Amygdala (tissue), 56 donors: Measurements from ENCODE around the gene YIPF2.
"Not testable (repeated sequence)": the region's sequence is repeated elsewhere in the genome, so short reads cannot be mapped to it uniquely, and the experiment has no call there.

Experiments used
- DNase-seq, 56 donors: peaks; one replicate each; lab custom pipeline; 2025; lab: John Stamatoyannopoulos, UW

YIPF2 gene

DNA sequence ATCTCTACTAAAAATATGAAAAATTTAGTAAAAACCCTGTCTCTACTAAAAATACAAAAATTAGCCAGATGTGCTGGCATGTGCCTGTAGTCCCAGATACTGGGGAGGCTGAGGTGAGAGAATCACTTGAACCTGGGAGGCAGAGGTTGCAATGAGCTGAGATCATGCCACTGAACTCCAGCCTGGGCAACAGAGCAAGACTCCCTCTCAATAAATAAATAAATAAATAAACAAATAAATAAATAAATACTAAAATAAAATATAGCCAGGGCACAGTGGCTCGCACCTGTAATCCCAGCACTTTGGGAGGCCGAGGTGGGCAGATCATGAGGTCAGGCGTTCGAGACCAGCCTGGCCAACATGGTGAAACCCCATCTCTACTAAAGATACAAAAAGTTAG is 15.0 kb upstream of the YIPF2 start:
- DNase-seq, result not testable (repeated sequence)

DNA sequence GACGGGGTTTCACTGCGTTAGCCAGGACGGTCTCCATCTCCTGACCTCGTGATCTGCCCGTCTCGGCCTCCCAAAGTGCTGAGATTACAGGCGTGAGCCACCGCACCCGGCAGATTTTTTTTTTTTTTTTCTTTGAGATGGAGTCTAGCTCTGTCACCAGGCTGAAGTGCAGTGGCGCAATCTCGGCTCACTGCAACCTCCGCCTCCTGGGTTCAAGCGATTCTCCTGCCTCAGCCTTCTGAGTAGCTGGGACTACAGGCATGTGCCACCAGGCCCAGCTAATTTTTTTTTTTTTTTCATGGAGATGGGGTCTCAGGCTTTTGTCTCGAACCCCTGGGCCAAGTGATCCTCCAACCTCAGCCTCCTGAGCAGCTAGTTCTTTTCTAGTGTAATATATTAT is 13.2 kb upstream of the YIPF2 start:
- not testable (repeated sequence) for DNase-seq

DNA sequence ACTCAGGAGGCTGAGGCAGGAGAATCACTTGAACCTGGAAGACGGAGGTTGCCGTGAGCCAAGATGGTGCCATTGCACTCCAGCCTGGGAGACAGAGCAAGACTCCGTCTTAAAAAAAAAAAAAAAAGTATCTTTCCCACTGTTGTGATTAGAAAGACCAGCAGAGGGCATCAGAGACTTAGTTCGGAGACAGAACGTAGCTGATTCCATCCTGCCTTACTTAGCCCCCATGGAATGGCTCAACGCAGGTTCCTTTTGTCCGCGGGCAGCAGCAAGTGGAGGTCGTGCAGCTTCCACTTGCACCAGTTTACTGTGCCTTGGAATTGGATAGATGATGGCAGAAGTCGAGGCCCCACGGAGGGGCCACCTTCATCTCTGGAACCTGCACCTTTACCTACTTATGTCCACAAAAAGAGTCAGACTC is 8.2 kb upstream of the YIPF2 start:
- DNase-seq, result peak in 16 of 56 donors; percentile 5 to 51 (median 14)

DNA sequence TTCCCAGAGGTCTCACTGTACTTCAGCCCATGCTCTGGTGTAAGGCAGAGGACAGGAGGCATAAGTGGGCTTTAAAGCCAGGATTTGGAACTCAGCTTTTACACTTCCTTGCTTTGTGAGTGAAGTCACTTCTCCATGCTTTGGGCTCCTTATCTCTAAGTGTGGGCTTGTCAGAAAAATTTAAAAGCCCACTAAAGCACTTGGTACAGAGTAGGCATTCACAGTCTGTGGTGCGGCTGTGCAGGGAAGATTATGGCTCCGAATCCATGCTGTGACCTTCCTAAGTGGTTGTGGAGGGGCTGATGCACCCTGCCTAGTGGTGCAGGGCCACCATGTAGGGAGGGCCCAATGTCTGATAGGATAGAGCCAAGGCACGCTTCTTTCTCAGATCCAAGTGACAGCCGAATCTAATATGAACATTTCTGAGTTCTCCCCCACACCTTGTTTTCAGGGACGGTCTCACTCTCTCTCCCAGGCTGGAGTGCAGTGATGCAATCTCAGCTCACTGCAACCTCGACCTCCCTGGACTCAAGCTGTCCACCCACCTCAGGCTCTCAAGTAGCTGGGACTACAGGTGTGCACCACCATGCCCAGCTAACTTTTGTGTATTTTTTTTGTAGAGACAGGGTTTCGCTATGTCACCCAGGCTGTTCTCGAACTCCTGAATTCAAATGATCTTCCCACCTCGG is 7.1 kb upstream of the YIPF2 start:
- no peak for DNase-seq

DNA sequence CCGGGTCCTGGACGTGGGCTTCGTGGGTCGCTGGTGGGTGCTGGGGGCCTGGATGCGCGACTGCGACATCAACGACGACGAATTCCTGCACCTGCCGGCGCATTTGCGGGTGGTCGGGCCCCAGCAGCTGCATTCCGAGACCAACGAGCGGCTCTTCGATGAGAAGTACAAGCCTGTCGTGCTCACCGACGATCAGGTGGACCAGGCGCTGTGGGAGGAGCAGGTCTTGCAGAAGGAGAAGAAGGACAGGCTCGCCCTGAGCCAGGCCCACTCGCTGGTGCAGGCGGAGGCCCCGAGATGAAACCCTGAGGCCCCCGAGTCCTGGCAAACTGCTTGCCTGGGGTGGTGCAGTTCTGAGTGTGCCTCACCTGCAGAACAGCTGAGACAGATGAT is 959 bp upstream of the YIPF2 start:
- DNase-seq, result peak in 1 of 56 donors; percentile 20

DNA sequence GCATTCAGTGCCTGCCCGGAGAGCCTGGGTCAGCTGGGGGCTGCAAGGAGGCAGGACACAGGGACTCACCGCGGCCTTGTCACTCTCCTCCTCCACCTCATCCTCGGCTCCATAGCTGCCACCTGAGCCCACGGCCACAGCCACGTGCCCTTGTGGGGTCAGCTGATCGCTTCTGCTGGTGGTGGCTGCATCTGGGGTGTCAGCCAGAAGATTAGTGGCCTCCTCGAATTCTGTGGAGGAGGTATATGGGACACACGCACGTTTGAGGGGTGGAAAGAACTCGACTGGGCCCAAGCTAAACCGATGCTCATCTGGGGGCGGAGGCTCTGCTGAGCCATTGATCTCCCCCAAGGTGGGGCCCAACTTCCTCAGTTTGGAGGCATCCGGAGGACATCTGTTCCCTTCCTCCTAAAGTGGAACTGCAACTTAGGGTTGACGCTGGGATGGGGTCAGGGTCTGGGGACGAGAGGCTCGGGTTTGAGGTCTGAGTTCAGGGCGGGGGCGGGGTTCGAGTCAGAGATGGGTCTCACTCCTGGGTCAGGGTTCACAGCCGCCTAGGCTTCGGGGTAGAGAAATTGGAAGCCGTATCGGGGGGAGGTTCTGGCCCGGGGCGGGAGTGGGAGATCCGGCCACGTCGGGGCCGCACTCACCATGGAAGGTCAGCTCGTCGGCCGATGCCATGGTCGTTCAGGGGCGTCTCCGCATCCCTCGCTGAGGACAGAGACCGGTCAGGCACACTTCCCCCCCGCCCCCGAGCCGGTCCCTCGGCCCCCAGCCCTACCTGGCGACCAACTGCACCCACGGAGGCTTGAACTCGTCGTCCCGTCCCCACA is 493 bp downstream of the YIPF2 start:
- no peak for DNase-seq

DNA sequence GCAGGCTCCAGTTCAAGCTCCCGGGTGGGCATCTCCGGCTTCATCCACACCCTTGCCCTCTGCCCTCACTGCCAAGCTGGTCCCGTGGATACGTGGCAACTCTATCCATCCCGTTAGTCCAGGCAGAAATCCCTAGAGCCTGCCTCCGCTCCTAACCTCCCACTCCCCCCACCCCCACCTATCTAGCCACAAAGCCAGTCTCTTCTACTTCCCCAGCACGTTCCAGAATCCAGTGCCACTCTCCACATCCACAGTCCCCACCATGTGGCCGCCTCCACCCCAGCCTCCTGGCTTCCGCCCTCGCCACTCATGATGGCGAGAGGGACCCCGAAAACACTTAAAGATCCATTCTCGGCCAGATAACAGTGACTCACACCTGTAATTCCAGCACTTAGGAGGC is 3.8 kb downstream of the YIPF2 start:
- no peak for DNase-seq

DNA sequence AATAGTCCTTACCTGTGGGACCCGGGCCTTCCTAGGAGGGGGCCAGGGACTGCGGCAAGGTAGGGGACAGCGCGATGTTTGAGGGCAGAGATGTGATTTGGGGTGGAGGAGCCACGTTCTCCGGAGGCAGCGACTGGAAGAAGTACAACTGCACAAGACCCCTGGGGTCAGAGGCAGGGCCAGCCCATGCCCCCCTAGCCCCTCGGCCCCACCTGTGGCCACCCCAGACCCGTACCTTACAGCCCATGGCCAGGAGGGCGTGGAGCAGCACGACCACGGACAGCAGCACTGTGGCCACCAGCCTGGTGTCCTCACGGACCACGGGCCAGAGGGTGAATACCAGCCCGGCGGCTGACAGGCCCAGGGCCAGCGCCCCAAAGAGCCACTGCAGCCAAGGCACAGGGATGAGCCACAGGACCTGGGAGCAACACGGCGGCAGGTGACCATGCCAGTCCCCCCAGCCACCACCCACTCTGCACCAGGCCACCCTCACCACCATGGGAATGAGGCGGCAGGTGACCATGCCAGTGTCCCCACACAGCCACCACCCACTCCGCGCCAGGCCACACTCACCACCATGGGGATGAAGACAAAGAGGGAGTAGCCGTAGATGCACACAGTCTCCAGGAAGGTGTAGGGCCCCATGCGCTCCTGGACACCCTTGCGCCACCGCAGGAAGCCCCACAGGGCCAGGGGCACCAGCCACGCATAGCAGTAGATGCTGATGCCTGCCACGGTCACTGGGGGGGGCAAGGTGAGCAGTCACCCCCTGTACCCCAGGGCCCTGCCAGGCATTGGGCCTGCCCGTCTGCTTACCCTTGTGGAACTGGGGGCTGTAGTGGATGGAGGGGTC is 5.0 kb downstream of the YIPF2 start:
- no peak for DNase-seq

DNA sequence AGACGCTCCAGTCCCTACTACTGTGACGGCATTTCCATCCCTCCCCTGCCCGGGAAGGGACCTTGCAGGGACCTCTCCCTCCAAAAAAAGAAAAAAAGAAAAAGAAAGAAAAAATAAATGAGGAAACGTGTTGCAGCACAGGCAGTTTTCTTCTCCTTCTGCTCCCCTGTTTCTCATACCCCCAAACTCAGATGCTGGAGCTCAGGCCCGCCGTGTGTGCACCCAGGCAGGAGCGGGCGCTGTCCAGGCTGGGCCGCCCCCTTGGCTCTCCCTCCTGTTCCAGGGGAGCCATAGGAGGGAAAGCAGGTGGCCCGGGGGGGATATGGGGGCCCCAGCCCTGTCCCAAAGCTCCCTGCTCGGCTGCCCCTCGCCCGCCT is 5.8 kb downstream of the YIPF2 start:
- DNase-seq, result no peak

DNA sequence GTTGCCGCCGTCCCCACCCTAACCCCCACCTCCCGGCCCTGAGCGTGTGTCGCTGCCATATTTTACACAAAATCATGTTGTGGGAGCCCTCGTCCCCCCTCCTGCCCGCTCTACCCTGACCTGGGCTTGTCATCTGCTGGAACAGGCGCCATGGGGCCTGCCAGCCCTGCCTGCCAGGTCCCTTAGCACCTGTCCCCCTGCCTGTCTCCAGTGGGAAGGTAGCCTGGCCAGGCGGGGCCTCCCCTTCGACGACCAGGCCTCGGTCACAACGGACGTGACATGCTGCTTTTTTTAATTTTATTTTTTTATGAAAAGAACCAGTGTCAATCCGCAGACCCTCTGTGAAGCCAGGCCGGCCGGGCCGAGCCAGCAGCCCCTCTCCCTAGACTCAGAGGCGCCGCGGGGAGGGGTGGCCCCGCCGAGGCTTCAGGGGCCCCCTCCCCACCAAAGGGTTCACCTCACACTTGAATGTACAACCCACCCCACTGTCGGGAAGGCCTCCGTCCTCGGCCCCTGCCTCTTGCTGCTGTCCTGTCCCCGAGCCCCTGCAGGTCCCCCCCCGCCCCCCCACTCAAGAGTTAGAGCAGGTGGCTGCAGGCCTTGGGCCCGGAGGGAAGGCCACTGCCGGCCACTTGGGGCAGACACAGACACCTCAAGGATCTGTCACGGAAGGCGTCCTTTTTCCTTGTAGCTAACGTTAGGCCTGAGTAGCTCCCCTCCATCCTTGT is 6.4 kb downstream of the YIPF2 start:
- DNase-seq, result no peak

DNA sequence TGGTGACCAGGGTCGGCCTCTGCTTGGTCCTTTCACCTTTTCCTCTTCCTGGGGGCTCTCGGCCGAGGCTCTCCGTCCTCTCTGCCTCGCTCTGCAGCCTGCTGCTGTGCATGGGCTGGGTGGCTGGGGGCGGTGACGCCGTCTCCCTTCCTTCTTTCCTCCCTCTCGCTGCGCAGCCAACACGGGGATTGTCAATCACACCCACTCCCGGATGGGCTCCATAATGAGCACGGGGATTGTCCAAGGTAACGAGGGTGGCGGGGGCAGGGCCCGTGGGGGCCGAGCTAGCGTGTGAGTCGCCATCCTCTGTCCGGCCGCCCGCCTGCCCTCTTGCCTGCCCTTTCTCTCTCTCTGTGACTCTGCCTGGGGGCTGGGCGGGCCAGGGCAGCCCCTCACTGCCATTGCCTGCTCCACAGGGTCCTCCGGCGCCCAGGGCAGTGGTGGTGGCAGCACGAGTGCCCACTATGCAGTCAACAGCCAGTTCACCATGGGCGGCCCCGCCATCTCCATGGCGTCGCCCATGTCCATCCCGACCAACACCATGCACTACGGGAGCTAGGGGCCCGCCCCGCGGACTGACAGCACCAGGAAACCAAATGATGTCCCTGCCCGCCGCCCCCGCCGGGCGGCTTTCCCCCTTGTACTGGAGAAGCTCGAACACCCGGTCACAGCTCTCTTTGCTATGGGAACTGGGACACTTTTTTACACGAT is 7.1 kb downstream of the YIPF2 start:
- DNase-seq, result peak in 8 of 56 donors; percentile 7 to 41 (median 14)

DNA sequence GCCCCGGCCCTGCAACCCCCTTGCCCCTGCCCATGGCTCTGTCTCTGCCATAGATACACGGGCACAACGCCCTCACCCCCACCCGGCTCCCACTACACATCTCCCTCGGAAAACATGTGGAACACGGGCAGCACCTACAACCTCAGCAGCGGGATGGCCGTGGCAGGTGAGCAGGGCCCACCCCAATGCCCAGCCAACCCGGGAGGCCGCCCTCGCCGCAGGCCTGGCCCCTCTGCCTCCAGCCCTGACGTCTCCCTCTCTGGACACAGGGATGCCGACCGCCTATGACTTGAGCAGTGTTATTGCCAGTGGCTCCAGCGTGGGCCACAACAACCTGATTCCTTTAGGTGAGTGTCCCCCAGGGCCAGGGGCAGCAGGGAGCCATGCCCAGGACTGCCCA is 7.7 kb downstream of the YIPF2 start:
- DNase-seq, result no peak

DNA sequence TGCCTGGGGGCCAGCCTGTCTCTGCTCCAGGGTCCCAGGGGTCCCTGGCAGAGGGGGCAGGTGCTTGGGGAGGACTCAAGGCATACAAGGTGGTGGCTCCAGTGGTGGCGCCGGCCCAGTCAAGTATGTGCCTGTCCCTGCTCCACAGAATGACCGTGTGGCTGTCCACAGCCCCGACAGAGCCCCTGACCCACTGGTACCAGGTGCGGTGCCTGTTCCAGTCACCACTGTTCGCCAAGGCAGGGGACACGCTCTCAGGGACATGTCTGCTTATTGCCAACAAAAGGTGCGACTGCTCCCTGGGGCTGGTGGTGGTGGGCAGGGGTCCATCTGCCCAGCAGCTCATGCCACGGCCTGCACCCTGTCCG is 8.2 kb downstream of the YIPF2 start:
- no peak for DNase-seq

DNA sequence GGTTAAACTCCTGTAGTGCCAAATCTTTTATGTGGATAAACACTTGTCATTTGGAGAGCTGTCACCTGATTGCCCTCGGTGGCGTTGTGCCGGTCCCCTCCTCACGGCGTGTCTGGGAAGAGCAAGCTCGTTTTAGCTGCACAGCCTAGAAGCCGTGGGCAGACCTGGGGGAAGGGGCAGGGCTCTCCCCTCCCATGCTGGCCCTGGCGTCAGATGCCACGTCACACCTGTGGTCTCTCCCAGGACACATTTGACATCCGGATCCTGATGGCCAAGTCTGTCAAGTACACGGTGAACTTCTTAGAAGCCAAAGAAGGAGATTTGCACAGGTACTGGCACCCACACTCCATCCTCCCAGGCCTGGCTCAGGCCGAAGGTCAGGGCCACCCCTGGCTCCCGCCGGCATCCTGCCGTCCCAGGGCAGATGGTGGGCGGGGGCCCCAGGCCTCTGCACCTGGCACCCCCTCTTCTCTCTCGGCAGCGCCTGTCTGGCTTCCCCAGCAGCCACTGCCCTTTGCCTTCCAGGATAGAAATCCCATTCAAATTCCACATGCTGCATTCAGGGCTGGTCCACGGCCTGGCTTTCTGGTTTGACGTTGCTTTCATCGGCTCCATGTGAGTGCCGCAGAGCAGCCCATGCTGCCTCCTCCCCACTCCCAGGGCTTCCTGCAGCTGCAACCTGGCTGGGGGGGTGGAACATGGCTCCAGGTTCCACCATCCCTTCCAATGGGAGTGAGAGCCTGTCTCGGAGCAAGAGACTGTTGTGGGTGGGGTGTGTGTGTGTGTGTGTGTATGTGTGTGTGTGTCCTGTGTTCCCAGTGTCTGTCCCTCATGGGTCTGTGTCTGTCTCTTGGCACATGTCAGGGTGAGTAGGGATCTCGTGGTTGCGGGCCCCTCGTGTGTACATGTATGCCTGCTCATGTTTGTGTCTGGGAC is 8.8 kb downstream of the YIPF2 start:
- DNase-seq, result no peak

DNA sequence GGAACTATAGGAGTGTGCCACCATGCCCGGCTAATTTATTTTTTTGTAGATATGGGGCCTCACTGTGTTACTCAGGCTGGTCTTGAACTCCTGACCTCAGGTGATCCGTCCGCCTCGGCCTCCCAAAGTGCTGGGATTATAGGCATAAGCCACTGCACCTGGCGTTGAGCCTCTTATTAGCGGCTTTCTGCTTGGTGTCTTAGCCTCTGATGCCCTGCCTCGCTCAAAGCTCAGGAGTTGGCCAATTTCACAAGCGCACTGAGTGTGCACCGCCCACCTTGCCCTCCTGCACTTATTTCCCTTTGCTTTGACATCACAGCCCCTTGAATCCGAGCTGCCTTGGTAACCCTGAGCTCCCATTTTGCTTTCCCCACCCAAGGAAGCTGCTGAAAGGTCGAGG is 10.1 kb downstream of the YIPF2 start:
- no peak for DNase-seq

DNA sequence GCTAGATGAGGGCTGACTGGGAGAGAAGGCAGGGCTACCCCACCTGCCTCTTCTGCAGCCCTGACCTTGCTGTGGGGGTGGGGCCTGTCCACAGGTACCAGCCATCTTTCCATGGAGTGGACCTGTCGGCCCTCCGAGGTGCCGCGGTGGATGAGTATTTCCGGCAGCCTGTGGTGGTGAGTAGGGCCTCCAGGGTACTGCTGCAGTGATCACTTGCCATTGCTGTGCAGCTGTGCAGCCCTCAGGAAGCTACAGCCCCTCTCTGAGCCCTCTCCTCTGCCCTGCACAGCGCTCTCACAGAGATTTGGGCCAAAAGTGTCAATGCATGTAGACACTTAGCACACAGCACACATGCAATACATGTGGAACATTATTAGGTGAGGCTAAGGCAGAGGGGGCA is 11.8 kb downstream of the YIPF2 start:
- no peak for DNase-seq

DNA sequence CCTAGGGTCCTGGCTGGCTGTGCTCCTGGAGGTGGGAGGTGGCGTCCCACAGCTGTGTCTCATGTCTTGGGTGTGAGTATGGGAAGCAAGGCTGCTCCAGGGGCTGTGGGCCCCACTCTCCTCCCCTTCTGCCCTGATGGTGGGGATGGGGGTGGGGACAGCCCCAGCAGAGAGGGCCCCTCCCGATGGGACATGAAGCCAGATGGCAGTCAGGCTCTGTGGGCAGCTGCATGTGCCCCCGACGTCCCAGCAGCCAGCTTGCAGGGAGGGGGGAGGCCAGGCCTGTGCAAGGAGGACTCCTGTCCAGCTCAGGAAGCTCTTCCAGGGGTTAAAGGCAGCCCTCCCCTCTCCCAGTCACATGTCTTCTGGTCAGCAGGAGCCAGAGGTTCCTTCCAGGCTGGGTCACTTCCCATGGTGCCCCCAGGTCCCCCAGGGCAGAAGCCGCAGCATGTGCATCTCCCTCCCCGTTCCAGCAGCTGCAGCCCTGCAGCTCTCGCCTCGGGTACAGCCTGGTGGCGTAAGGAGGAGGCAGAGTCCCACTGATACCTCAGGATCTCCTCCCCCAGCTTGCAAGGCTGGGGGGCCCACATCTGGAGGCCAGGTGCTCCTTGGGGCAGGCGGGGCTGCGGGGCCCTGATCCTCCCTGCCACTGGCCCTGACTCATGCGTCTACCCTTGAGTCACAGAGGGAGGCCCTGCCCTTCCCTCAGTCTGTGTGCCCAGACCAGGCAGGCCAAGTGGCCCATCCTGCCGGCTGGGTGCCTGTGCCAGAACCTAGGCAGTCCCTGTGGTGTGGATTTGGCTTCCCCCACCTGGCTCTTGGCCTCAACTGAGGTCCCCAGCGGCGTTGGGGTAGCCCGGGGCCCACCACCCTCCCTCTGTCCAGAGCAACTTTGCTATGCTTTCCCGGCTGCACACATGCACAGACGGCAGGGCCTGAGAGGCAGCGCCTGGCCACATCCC is 13.0 kb downstream of the YIPF2 start:
- no peak for DNase-seq
